ENCODE data around the gene GSTO2. TPM values are rescaled to one million over a fixed set of nuclear protein-coding genes. Genes with fewer than 3 reads are reported as not detected.

GSTO2 gene
- total and polyA plus RNA-seq, 2 of the 4 experiments (the other 2 are of a cell fraction) = 1.4 to 2.3 TPM

- POLR2A ChIA-PET (ENCODE audit: unreplicated experiment) = no interaction called here
- Histone ChIP-seq H3K14ac (replicated peaks; ENCODE audit: low read depth, low read length) (no peak overlapping the region), H2AFZ (replicated peaks; ENCODE audit: low read length, poor library complexity) (no peak overlapping the region), H3K9me1 (ENCODE audit: insufficient read depth, low read length) (peaks cover 70% of the 10 kb centered on the region), H2BK5ac (ENCODE audit: low read depth, low read length, poor library complexity, severe bottlenecking) (no peak overlapping the region), H3K23ac (ENCODE audit: low read depth, low read length) (0 out of 2 replicates have a peak overlapping the region, but pooled peaks have one; percentile 16), H3K18ac (ENCODE audit: low read depth, low read length) (no peak overlapping the region), H3K36me3 (ENCODE audit: control insufficient read depth, insufficient read depth, low read length) (no peaks in the 10 kb centered on the region; the same call in 1 of the 2 replicates), H2AK9ac (replicated peaks; ENCODE audit: low read depth, low read length, poor library complexity) (no peak overlapping the region), H3K27me3 (ENCODE audit: control insufficient read depth, insufficient read depth, low read length) (no peaks in the 10 kb centered on the region), H3K4me3 (ENCODE audit: insufficient read depth, low read depth, low read length) (no peak overlapping the region), H3K79me1 (ENCODE audit: low read depth in 1 of 2, low read length in 2 of 2) (peaks cover 4 to 91% of the 10 kb centered on the region in 2 experiments; a peak in 2 of 4 replicates), H3K4me2 (ENCODE audit: low read depth, low read length) (no peak overlapping the region), H3K9ac (ENCODE audit: low read depth, low read length) (no peak overlapping the region), H2BK20ac (ENCODE audit: low read depth, low read length) (no peak overlapping the region), H2BK120ac (ENCODE audit: low read depth, low read length) (no peak overlapping the region), H4K20me1 (ENCODE audit: insufficient read depth, low read length) (peaks cover 99% of the 10 kb centered on the region), H3K9me3 (ENCODE audit: control insufficient read depth, insufficient read depth, low read length) (no peaks in the 10 kb centered on the region), H2AK5ac (ENCODE audit: low read depth, low read length) (no peak overlapping the region), H3K4ac (ENCODE audit: low read depth, low read length) (no peak overlapping the region), H3K56ac (ENCODE audit: extremely low read depth, insufficient read depth, low read length) (no peak overlapping the region), H3K27ac (ENCODE audit: insufficient read depth, low read length) (no peak overlapping the region), H4K8ac (ENCODE audit: low read depth in 2 of 2, low read length in 2 of 2) (no peak overlapping the region), H3K4me1 (ENCODE audit: control insufficient read depth, insufficient read depth, low read length) (peaks cover 45% of the 10 kb centered on the region), H2BK15ac (ENCODE audit: low read depth, low read length) (no peak overlapping the region), H4K5ac (ENCODE audit: low read depth, low read length) (no peak overlapping the region), H4K91ac (ENCODE audit: insufficient read depth, low read depth, low read length) (no peak overlapping the region)
- dilution Hi-C loops (cut with HindIII; ENCODE audit: low sequenced_read_pairs, unreplicated experiment) = no loop called here
- no TSS peak for BruUV-seq (replicated peaks)
- intact Hi-C loops (cut with micrococcal nuclease) = no loop called here
- DNase-seq (no peak), ATAC-seq (ENCODE audit: low read depth) (no peak)
- TF ChIP-seq RFX5 (IDR thresholded peaks at IDR 0.05; ENCODE audit: low read depth, low read length) = no peak
- in situ Hi-C loops (cut with MboI; ENCODE audit: low sequenced_read_pairs) = no loop called here
- CTCF ChIA-PET = interaction anchor here (0.8 kb wide), 1 partner anchor 8 kb away, joined by 3 read pairs; no protein-coding TSS in a partner anchor
- 67% methylated on average over 1 of the region's 7 CpGs; no CpG with 5 or more reads in 1 of the 2 experiments for WGBS, 2 experiments (ENCODE audit: extremely low coverage in 2 of 2, insufficient read length in 1 of 2)
These were observed 53.4 kb downstream of the GSTO2 start for GRCh38 chr10:104322416-104322782.

Data from IMR-90 (cell line).